HG02981 (cell line): Measurements from ENCODE around the gene PTPN20.
A peak's percentile ranks its signal among the peaks of the same experiment; 100 is the strongest.
"Not testable (repeated sequence)": the region's sequence is repeated elsewhere in the genome, so short reads cannot be mapped to it uniquely, and the experiment has no call there.

ENCODE experiments used
- ATAC-seq: cut with Tn5 transposase; IDR thresholded peaks from one replicate; pipeline ENCODE4 v1.9.1; 2021; ENCODE audit warnings: mild to moderate bottlenecking, moderate library complexity; ENCODE audit not compliant: unreplicated experiment

The PTPN20 gene

DNA sequence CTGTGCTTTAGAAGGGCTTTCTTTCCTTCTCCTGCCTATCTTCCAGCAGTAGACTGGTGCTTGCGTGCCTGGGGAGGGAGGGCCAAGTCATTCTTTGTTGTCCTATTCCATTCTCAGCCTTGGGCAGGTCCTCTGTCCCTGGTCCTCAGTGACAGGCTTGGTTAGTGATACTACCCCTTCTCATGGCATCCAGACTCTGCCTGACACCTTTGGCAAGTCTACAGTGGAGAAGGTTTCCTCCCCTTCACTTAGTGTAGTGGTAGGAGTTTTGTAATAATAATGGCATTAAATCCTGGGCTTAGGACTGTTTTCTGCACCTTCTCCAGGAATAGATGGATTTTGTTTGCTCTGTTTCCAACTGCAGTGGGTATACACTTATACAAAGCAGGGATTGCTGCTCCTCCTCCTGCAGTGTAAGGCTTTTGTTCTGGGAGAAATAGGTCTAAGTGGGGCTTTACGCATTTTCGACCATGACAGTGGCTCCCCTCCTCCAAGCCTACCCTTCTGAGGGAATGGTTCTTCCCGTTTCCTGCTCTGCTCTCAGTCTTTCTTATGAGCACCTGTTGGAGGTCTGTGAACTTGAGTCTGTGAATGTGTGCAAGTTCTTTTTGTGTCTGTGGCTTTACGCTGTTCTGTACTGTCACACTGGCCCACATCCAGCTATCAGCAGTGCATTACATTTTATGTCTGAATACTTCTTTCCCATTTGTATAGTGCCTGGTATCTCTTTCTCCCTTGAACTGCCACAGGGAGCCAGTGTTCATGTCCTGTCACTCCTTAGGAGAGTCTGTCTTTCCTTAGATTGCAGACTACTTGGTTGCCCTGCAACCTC is 37.7 kb downstream of the PTPN20 start:
- ATAC-seq: not testable (repeated sequence)

DNA sequence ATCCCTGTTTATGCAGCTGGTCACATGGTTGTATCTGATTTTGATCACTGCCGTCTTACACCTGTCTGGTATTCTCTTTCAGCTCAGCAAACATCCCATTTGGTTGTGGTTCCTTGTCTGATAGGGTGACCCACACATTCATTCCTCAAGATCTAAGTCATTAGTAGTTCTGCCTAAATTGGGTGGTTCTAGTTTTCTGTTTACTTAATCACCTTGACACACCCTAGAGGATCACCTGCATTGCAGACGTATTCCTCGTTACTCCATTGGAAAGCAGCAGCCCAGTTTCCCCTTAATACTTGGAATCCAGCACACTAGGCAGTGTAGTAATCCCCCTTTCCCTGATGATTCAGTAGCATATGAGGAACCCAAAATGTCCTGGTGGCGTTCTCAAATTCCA is 41.3 kb downstream of the PTPN20 start:
- not testable (repeated sequence) for ATAC-seq

DNA sequence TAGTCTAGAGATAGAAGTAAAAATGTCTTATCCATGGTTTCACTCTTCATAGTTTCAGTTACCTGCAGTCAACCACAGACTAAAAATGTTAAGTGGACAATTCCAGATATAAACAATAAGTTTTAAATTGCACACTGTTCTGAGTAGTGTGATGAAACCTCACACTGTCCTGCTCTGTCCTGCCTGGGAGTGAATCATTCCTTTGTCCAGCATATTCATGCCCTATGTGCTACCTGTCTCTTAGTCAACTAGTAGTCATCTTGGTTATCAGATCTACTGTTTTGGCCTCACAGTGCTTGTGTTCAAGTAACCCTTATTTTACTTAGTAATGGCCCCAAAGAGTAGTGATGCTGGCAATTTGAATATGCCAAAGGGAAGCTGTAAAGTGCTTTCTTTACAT is 49.5 kb downstream of the PTPN20 start:
- not testable (repeated sequence) for ATAC-seq

DNA sequence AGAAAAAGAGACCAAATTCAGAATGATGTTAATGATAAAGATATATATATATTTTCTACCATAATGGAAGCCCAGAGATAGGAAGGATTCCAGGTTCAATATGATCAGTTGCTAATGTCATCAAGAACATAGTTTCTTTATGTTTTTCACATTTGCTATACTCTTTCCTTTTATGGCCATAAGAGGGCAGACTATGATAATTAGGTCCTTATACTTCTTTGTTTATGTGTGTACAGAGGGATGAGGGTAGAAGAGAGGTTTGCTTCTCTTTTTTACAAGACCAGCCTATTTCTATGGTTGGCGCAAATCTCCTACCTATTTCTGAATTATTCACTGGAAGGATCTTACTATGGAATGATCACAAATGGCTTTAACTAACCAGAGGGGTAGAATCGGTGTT is 52.1 kb downstream of the PTPN20 start:
- not testable (repeated sequence) for ATAC-seq

DNA sequence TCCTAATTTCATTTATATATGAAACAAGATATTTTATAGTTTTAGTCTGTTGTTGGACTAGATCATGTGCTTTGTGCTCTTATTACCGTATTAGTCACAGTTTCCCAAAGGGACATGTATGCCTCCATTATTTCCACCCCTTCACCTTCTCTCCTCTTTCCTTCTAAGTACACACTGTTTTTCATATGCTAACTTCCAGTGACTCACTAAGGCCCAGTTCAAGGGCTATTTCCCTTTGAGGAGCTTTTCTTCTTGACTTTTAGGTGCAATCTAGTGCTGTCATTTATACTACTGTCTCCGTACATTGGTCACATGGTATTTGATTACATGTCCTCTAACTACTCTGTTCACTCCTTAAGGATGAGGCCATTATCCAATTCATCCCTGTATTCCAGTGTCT is 55.8 kb downstream of the PTPN20 start:
- not testable (repeated sequence) for ATAC-seq

DNA sequence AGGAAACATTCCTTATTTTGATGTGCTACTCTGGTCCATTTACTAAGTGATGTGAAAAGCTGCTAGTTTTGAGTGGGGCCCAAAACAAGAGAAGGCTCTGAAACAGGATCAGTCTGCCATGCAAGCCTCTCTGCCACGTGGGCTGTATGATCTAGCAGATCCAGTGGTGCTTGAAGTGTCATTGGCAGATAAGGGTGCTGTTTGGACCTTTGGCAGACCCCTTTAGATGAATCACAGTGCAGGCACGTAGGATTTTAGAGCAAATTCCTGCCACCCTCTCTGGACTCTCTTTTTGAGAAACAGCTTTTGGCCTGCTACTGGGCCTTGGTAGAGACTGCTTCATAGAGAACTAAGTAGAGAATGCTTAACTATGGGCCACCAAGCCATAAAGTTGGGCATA is 69.0 kb downstream of the PTPN20 start:
- ATAC-seq: not testable (repeated sequence)

DNA sequence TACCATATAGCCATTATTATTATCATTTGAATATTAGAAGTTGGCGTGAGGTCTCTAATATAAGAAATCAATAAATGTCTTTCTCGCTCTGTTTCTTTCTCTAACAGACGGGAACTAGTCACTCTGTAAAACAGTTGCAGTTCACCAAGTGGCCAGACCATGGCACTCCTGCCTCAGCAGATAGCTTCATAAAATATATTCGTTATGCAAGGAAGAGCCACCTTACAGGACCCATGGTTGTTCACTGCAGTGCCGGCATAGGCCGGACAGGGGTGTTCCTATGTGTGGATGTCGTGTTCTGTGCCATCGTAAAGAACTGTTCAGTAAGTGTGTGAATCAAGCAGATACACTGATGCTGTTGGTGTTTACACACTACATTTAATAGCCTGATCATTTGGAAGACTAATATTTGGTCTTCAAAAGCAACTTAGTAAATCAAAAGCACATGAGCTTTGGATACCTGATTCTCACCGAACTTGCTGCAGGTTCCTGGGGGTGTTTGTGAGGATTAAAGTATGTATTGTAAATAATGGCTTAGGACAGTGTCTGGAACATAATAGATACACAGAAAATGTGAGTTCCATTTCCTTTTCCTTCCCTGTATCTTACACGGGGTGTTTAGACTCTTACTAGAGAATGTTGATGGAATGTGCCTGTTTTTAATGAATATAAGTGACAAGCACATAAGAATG is 76.2 kb downstream of the PTPN20 start:
- peak; percentile 95 for ATAC-seq

DNA sequence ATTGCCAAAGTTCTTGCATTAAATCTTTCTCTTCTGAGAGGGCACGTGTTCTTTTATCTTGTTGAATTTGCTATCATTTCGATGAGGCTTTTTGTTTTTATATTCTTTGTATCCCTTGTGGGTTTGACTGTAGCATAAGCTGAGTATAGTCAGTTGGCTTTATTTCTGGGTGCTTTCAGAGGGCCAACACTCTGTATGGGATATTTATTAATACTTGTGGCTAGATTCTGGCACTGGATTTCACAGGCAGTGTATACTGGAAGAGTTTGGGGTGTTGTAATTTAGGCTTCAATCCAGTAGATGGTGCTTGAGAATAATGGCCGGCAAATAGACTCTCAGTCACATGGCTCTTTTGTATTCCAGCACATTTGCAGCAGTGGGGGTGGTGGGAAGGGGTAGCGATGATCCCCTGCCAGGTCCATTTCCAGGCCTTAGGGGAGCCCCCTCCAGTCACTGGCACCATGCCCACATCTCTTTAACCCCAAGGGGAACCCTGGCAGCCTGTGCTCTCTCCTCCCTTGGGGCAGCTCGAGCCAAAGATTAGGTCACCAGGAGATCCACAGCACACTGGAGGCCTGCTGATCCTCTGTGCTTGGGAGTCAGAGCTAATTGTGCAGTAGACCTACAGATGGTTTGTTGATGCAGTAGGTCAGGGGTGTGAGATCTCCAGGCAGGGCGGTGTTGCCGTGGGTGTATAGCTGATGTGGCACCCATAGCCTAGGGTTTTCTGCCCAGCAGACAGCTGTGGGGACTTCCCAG is 81.8 kb downstream of the PTPN20 start:
- no peak for ATAC-seq

DNA sequence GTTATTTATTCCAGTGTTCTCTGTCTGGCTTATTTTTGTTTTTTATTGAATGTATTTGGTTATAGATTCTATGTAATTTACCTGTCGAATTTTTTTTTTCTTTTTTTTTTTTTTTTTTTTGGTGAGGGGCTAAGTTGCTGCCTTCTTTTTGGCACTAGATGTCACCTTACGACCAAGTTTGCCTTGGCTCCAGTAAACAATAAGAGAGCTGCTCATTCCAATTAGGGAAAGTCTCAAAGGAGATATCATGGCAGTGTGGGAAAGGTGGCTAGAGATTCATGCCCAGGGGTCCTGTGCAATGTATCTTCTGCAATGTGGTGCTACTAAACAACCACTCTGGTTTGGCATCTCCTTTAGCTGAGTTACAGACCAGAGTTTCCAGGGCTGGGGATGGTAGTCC is 84.0 kb downstream of the PTPN20 start:
- no peak for ATAC-seq

DNA sequence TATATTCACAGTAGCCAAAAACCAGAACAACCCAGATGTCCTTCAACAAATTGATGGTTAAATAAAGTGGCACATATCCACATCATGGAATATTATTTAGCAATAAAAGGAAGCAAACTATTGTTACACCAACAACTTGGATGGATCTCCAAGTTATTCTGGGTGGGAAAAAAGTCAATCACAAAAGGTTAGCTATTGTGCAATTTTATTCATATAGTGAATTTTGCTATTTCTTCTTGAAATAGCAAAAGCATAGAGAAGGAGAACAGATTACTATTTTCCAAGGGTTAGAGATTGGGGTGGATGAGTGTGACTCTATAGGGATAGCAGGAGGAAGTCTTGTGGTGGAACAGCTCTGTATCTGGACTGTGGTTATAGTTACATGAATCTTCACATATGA is 87.0 kb downstream of the PTPN20 start:
- no peak for ATAC-seq

DNA sequence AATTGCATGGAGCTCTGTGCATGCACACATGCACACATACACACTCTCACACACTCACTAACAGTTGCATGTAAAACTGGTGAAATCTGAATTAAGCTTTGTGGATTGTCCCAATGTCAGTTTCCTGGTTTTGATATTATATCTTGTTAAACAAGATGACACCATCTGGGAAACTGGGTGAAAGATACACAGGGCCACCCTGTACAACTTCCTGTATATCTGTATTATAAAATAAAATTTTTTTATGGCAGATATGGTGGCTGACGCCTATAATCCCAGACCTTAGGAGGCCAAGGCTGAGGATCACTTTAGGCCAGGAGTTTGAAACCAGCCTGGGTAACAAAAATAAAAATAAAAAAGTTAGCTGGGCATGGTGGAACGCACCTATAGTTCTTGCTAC is 87.4 kb downstream of the PTPN20 start:
- no peak for ATAC-seq

DNA sequence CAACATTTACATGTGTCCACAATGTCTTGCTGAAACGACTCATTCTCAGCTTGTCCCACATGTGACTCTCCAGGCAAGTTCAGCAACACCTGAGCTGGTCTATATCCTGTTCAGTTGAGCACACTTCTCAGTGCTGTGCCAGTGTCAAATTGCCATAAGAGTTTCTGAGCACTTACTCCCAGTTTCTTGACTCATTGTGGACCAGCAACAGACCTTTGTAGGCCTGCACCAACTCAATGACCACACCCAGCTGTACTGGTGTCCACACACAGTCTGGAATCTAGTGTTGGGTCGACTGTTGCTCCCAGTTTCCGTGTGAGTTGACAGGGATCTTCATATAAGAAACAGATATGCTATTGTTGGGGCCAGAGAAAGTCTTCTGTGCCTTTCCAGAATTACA is 88.0 kb downstream of the PTPN20 start:
- no peak for ATAC-seq

DNA sequence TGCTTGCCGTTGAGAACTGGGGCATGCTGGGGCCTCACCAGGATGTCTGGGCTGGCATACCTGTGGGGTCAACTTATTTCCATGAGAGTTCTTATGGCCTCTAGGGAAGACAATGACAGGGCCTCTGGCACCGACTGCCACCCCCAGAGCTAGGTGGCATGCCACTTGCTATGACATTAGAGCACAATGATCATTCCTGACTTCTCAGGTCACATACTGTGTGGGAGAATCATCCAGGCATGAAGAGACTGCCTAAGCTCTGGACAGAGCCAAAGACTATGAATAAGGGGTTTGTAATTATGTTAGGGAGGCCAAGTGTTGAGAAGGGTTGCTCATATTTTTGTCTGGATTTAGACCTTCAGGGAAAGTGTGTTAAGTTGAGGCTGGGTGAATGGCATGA is 97.5 kb downstream of the PTPN20 start:
- ATAC-seq: no peak

DNA sequence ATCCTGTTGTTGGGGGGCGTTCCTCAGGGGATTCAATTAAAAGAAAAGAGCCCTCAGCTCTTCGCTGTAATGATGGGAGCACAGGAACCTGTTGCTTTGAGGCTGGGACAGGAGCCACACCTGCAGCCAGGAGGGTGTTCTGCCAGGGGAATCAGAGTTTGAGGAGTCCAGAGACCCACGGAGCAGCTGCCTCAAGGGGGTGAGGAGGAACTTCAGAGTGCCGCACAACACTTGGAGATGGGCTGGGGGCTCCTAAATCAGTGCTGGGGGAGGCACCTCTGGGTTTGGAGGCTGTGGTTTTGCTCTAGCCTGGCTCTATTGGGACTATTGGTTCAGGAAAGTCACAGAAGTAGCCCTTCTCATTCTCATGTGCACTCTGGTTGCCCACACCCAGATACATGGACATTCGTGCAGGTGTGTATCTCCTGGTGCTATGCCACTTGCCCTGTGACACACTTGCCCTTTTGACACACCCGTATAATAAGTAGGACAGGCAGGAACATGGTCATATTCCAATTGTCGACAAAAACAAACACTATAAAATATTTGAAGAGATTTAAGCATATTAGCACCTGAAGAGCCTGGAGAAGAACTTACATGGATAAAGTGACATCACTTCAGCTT is 98.1 kb downstream of the PTPN20 start:
- no peak for ATAC-seq

DNA sequence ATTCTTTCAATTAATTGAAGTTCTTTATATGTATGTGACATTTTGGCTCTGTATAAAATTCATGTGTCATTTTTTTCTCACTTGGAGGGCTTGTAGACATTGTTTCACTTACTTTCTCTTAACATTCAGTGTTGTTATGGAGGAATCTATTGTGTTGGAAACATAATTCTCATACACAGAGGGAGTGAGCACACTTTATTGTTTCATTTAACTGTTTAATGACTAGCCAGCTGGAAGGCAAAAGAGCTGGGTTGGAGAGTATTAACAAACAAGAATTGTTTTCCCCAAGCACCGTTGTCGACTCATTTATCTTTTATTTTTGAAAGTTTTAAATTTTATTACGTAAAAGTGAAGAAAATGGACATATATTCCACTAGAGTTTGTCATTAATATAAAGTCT is 98.8 kb downstream of the PTPN20 start:
- ATAC-seq: no peak

DNA sequence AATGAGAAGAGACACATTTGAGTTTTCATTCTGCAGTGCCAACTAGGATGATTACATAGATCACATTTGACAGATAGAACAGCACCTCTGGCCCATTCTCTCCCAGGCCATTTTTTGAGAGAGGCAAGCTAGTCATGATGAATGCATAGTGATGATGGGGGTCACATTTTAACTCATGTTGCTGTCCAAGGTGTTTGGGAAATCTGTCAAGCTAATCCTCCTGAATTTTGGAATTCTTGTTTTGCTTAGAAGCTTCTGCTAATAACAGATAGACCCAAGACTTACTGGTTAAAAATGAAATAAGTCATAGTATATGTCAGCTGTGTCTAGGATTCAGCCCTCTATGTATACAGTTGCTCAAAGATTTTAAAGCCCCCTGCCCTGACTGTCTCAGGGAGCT is 101.0 kb downstream of the PTPN20 start:
- ATAC-seq: no peak

DNA sequence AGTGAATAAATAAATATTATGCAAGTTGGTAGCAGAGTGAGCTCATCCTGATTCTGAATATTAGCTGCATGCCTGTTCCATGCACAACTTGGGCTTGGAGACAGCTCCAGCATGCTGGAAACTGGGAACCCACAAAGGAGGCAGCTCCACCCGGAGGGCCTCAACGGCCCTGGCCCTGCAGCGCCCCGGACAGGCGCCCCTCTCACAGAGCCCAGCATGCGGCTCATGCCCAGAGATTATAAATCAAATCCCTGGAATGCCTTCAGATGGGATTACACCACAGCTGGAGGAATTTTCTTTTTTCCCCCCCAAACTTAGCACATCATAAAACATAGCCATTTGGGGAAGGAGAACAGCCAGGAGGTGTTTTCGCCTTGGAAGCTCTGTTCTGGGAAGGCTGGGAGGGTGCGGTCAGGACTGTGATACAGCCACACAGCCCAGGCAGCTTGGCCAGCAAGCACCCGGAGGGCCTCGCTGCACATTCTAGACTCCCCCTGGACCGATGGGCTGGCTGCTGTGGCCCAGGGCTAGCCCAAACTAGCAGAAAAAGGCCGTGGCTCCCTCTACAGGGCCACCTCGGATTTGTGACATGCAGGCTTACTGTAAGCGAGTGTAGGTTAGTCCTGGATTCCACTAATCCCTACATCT is 102.4 kb downstream of the PTPN20 start:
- no peak for ATAC-seq

DNA sequence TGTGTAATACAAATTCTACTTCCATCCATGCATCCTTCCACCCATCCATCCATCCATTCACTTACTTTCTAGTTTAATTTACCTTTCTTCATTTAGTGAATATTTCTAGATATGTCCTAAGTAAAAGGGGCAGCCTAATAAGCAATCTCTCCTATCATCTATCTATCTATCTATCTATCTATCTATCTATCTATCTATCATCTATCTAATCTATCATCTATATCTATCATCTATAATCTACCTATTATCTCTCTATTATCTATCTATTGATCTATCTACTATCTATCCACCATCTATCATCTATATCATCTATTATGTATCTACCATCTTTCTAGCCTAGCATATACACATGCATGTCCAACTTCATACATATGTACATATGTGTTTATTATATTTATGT is 104.2 kb downstream of the PTPN20 start:
- ATAC-seq: no peak

DNA sequence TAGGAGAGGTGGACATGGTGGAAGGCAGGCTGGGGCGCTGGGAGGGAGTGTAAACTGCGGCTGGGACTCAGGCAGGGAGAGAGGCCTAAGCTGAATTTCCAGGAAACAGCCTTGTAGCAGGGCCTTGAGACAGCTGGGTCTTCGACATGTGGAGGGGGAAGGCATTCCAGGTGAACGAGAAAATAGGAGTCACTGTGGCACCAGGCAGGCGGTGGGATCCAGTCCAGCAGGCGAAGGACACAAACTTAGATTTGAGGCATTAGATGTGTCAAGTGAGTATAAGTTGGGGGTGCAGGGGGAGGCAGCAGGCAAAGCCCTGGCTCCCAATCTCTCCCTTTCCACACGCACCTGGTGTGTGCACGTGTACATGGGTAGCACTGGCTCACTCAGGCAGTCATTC is 105.3 kb downstream of the PTPN20 start:
- no peak for ATAC-seq

DNA sequence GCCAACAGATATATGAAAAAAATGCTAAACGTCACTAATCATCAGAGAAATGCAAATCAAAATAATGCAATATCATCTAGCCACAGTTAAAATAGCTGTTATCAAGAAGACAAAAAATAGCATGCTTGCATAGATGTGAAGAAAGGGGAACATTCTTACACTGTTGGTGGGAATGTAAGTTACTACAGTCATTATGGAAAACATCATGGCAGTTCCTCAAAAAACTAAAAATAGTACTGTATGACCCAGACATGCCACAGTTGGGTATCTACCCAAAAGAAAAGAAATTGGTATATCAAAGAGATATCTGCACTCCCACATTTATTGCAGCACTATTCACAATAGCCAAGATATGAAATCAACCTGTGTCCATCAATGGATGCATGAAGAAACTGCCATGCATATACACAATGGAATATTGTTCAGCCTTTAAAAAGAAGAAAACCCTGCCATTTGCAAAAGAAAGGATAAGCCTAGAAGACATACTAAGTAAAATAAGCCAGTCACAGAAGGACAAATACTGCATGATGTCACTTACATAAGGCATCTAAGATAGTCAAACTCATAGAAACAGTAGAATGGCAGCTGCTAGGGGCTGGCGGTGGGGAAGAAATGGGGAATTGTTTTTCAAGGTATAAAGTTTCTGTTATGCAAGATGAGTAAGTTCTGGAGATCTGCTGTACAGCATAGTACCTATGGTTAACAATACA is 107.0 kb downstream of the PTPN20 start:
- ATAC-seq: no peak
